Right lobe of liver (tissue), 4 donors: ENCODE measurements around the gene ARID4A.

Experiments
- CTCF ChIP-seq, 4 donors: fragments of 200-600 bp in 3 of 4; fragments of 450-650 bp in 1 of 4; IDR thresholded peaks; one replicate each; pipeline versions ENCODE4 v1.5.1 to v1.8.0; 2016 to 2022; ENCODE audit warnings: antibody characterized with exemption in 4 of 4, mild to moderate bottlenecking in 2 of 4
- POLR2A ChIP-seq: fragments of 450-650 bp; IDR thresholded peaks from one replicate; pipeline ENCODE4 v1.6.1; 2017; ENCODE audit warnings: antibody characterized with exemption, mild to moderate bottlenecking
- donor health status: DM: no; HTN: no; CAD: no.
- donor health status: DM: no; HTN: no; CAD: no.
- donor health status: DM: no; HTN: yes; CAD: no.

- no peak for TF ChIP-seq CTCF (IDR thresholded peaks at IDR 0.05)
- no peak for TF ChIP-seq POLR2A
Observed at GRCh38 chr14:58274881-58275280, 23.5 kb upstream of the ARID4A start.
